Renal cortical epithelial cell (primary cell): ENCODE measurements around the gene MRPL24. TPM values are rescaled to one million over a fixed set of nuclear protein-coding genes. Genes with fewer than 3 reads are reported as not detected.

Experiments used
- DNase-seq: peaks from one replicate; pipeline ENCODE4 v3.0.0-alpha.2; 2011; ENCODE audit warnings: low read depth
- total RNA-seq: library from RNA; depleted of rRNA; stranded (reverse); fragments of >200 nt; gene quantifications from 2 replicates; pipeline ENCODE4 v1.2.3, GENCODE V29; 2014

The MRPL24 gene
- total RNA-seq, 1 donor from 2014 or later = 26.3 TPM

DNA sequence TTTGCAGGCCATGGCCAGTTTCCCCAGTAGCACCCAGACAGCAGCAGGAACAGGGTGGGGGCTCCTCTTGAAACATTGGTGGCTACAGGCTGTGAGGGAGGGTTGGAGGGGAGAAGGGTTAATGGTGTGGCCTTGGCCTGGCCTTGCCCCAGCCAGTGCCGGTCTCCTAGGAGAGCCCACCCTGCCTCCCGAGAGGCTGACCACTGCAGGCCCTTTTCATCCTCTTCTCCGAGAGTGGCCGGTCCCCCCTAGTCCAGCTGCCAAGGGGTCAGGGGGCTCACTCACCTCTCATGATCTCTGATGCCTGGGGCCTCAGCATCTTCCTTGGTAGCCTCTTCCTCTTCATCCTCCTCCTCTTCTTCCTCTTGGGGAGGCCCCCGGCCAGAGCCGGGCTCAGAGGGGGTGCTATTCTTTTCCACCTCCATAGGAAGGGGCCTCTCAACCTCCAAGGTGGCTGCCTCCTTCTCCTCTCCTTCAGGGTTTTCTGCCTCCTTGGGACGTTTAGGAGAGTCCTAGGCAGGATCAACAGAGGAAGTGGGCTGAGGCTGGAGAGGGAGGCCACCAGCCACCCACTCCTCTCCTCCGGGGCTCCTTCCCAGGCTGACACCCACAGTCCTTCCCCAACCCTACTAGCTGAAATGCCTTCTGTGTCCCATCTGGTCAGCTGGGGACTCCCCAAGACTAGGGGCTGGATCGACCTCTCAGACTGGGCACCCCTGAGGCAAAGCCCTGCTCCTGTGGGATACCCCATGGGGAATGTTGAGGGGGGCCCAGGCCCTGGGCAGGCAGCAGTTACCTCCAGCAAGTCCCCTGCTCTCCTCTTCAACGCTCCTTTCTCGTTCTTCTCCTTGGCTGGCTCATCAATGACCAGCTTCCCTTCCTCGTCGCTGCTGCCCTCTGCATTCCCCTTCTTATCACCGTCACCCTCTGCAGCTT, 2.7 kb upstream of the MRPL24 start:
- no peak for DNase-seq

DNA sequence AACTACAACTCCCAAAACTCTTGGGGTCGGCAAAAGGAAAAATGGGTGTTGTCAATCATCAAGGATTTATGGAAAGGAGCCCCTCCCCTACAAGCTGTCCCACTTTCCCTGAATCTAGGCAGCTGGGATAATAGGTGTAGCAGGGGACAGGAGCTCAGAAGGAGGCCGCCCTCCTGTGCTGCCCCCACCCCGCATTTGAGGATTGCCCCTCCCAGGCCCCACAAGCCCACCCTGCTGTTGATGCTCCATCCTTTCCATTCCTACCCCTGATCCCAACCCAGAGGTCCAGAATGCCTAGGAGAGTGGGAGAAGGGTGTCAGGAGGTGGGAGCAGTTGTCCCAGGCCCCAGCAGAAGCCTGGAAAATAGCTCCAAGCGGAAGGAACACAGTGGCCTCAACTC, 1.9 kb upstream of the MRPL24 start:
- DNase-seq = no peak

- no peak for DNase-seq
Measured at GRCh38 chr1:156742017-156742416, 1.1 kb upstream of the MRPL24 start.

DNA sequence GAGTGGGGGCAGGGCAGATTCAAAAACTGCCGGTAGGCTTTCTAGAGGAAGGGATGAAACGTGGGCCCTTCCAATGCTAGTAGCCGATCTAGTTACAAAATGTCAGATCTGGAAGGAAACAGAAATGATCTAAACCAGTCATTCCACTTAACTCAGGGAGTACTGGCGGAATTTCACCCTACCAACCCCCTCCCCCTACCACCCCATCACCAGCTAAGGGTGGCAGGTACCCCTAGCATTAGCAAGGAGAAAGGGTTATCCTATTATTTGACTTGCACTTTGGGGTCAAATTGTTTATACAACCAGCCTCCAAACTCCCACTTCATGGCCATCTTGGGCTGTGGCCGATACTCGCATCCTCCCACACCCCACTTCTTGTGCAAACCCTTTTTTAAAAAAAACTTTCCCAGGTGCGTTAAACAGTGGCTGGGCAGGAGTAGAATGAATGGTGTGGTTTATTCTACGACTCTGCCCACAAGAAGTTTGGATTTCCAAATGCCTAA, 644 bp upstream of the MRPL24 start:
- no peak for DNase-seq

DNA sequence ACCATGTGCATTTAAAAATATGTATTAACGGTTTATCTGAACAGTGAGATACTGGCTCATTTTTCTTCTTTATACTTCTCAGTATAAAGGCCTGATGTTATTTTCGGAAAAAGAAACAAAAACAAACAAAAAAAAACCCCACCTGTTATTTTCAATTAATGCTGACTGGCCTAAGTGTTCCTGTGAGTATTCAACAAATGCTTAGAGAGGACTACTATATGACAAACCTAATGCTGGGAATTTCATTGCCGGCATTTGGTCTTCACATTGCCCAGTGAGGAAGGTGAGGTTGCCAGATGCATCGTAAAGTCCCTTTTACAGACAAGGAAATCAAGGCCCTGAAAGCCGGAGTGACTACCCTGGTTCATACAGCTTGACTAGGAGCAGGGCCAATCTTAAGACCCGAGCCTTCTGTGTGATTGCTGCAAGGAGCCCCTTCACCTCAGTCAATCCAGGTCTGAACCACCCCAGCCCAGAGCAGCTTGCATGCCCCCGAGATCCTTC, 599 bp downstream of the MRPL24 start:
- no peak for DNase-seq

DNA sequence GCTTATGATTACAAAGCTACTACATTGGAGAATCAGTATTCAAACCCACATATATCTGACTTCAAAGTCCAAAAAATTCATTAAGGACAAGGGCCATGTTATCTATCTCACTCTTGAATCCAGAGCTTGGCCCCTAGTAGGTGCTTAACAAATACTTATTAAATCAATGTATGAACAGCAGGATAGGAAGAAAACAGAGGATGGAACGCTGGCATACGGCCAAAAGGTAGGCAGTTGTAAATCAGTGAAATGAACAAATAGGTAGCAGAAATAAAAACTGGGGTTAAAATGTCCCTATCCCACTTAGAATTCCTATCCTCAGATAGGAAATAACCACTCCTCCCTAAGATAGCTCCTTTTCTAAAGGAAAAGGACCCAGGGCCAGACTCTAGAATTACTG, 2.0 kb downstream of the MRPL24 start:
- DNase-seq = no peak

DNA sequence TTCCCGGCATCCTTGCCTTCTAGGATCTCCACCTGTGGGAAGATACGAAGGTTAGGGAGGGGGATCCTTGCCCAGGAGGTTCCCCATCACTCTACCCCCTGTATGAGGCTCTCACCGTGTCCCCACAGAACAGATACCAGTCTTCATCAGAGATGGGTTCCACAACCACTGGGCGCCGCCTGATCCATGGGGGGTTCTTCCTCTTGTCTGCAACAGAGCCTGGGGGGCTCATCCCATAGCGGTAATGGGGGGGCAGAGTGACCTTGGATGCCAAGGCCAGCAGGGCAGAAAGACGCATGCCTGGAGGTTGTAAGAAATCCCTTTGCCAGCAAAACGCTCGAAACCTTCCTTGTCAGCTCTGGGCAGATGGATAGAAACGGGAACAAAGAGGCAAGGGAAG, 2.5 kb downstream of the MRPL24 start:
- no peak for DNase-seq

GRCh38 chr1:156733989-156734584, 6.8 kb downstream of the MRPL24 start:
- no peak for DNase-seq

DNA sequence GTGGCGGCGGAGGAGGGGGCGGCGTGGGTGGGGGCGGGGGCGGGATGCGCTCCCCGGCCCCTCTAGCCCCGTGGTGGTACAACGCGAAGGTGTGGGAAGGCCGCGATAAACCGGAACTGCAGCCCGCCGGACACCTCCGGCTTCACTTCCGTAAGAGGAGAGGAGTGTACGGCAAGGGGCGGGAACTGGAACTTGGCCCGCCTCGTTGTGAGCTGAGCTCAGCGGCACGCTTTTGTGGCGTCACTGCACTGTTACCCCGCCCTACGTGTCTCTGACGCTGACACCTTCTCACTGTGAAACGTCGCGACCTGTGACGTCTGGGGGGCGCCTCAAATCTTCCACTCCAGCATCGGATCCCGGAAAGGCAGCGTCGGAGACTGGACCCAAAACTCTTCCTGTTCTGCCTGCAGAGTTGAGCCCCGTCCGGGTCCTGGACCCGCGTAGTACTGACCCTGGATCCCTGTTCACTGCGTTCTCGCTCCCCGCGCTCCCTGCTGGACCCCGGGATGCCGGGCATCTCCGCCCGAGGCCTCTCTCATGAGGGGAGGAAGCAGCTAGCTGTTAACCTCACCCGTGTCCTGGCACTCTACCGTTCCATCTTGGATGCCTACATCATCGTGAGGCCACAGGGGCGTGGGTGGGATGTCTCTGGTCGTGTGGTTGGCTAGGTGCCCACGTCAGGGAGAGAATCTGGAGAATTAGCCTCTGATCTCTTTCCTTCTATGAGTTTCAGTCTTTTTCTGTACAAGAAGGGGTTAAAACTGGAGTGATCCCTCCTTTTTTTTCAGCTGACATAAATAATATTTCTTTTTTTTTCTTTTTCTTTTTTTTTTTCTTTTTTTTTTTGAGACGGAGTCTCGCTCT, 12.1 kb downstream of the MRPL24 start, which contains the start of gene ISG20L2:
Gene ISG20L2 (minus strand): TSS at position 168 of the 864 bp plus-strand sequence. CDS start 1,114 bp downstream, outside the sequence.
- peak; percentile 93 for DNase-seq

GRCh38 chr1:156727926-156728598, 12.8 kb downstream of the MRPL24 start, which contains the start of gene METTL25B:
Gene METTL25B, plus strand, starts transcription at chr1:156728469. Its CDS starts 636 bp downstream, at chr1:156729105.
- peak; percentile 54 for DNase-seq

- DNase-seq = no peak
Measured at GRCh38 chr1:156727492-156727891, 13.4 kb downstream of the MRPL24 start.

DNA sequence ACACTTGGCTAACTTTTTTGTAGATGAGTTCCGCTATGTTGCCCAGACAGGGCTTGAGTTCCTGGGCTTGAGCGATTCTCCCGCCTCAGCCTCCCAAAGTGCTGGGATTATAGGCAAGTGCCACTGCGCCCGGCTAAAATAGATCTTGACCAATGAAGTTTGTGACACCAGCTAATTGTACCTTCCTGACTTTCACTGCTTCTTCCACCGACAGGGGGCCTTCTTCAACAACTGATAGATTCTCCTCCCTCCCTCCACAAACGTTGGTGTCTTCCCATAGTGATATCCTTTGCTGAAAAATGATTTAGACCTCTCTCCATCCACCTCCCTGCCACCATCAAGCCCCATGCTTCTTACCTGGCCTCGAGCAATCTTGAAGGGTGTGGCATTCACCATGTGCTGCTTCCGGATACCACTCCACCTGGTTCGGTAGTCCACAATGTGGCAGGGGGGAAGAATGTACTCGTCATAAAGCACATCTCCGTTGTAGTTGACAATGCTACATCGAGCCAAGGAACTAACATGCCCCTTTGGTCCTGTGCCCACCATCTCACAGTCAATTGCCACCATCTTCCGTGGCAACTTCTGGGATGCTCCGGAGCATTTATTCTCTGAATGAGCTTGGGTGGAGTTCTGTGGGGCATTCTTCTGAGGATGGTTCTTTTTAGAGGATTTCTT, 14.2 kb downstream of the MRPL24 start:
- peak; percentile 54 for DNase-seq

- peak; percentile 81 for DNase-seq
Measured at GRCh38 chr1:156725683-156726280, 15.1 kb downstream of the MRPL24 start.

DNA sequence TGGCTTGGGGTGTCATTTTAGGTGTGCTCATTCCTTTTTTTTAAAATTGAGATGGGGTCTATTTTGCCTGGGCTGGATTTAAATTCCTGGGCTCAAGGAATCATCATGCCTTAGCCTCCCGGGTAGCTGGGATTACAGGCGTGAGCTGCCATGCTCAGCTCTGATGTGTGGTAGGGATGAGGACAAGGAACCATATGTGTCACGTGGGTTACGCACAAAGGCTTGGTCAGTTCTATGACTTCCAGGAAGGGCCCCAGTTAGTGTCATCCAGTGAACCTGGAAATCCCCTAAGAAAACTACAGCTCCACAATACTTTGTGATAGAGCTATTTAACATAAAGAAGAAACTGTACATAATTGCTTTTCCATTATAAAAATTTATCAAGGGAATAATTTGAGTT, 19.4 kb downstream of the MRPL24 start:
- DNase-seq = no peak

- DNase-seq = no peak
Measured at GRCh38 chr1:156721131-156721530, 19.8 kb downstream of the MRPL24 start.

DNA sequence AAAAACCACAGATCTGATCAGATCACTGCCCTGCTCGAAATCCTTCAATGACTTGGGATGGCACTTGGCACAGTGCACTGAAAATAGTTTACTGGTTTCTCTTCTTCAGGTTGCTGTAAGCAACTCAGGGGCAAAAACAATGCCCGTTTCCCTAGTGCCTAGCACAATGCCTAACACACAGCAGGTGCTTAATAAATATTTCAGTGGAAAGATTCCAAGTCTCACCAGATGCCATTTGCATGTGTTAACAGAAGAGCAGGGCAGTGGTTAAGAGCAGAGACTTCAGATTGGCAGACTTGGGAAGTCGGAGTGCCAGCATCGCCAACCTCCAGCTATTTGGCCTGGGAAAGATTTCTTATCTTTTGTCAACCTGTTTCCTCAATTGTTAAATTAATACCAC, 23.5 kb downstream of the MRPL24 start:
- DNase-seq = no peak

DNA sequence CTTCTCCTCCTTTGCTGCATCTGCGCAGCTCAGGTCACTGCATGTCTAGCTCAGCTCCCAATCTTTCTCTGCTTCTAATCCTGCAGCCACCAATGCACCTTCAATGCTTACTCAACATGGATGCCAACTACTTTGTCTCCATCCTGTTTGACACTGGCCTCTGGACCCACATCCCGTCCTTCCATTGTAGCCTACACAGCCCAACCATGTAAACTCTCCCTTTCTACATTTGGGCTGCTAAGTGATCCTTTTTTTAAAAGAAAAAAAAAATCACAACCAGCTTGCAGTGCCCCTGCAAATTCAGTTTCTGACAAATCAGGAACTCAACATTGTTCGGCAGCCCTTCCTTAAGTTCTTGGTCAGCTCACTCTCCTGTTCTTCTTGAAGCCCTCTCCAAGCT, 26.1 kb downstream of the MRPL24 start:
- DNase-seq = no peak

- DNase-seq = no peak
Measured at GRCh38 chr1:156712626-156713025, 28.3 kb downstream of the MRPL24 start.

- DNase-seq = no peak
Measured at GRCh38 chr1:156711011-156711817, 29.7 kb downstream of the MRPL24 start.
